ENCODE data around the gene JPT1. TPM values are rescaled to one million over a fixed set of nuclear protein-coding genes. Genes with fewer than 3 reads are reported as not detected.

The JPT1 gene
- total and polyA plus RNA-seq, 4 donors: 35.1 to 140 (median 97.1) TPM

- H3K9ac ChIP-seq (ENCODE audit: insufficient read depth in 1 of 2, low read length in 2 of 2): no peak overlapping the region
- TF ChIP-seq, protein P1, sequence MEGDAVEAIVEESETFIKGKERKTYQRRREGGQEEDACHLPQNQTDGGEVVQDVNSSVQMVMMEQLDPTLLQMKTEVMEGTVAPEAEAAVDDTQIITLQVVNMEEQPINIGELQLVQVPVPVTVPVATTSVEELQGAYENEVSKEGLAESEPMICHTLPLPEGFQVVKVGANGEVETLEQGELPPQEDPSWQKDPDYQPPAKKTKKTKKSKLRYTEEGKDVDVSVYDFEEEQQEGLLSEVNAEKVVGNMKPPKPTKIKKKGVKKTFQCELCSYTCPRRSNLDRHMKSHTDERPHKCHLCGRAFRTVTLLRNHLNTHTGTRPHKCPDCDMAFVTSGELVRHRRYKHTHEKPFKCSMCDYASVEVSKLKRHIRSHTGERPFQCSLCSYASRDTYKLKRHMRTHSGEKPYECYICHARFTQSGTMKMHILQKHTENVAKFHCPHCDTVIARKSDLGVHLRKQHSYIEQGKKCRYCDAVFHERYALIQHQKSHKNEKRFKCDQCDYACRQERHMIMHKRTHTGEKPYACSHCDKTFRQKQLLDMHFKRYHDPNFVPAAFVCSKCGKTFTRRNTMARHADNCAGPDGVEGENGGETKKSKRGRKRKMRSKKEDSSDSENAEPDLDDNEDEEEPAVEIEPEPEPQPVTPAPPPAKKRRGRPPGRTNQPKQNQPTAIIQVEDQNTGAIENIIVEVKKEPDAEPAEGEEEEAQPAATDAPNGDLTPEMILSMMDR (IDR thresholded peaks at IDR 0.05; ENCODE audit: control extremely low read depth, extremely low read depth): no peak
- no peak overlapping the region for H3K4me3 ChIP-seq
- no peak for DNase-seq
- H3K4me1 ChIP-seq (ENCODE audit: control insufficient read depth in 5 of 5, insufficient read depth in 5 of 5, low read length in 5 of 5): peaks cover 0 to 12% (median 11%) of the 10 kb centered on the region in 5 donors
- WGBS, 2 donors: 96 to 97% methylated on average over 7 of the region's 7 CpGs
- H3K9me3 ChIP-seq (ENCODE audit: control insufficient read depth in 4 of 4, insufficient read depth in 3 of 4, low read length in 3 of 4): peaks cover 0 to 6% (median 0%) of the 10 kb centered on the region in 4 donors
- ATAC-seq (ENCODE audit: insufficient read depth, low FRiP score): no peak
- H3K27ac ChIP-seq (ENCODE audit: low read depth in 1 of 2, low read length in 1 of 2): no peak overlapping the region
- H3K36me3 ChIP-seq (ENCODE audit: control insufficient read depth in 4 of 4, insufficient read depth in 4 of 4, low read length in 4 of 4): peaks cover 0 to 20% (median 14%) of the 10 kb centered on the region in 4 donors
- H3K27me3 ChIP-seq (ENCODE audit: control insufficient read depth in 3 of 3, insufficient read depth in 3 of 3, low read length in 2 of 3): no peaks in the 10 kb centered on the region
These were observed 56.4 kb downstream of the JPT1 start for GRCh38 chr17:75097865-75098264.

DNA sequence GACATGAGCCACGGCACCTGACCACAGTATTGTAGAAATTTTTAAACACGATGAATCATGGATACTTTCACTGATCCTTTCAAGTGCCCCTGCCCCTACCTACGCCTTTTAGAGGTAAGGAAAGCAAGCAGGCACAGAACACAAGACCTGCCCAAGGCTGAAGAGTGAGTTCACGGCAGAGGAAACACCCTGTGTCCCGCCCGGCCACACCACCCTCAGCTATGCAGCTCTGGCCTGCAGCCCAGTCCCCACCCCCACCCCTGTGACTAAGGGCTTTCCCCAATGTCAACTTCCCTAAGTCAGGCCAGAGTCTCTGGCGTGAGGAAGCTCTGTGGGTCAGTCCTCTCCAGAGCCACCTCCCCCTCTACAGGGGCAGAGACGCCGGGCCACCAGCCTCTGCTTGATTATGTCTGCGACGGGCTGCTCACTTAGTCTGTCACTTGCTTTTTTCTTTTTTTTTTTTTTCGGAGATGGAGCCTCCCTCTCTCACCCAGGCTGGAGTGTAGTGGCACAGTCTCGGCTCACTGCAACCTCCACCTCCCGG lies 58.2 kb downstream of the JPT1 start:
- DNase-seq: peak; percentile 69 to 85 (median 80)
- Histone ChIP-seq H3K9ac (ENCODE audit: insufficient read depth in 1 of 2, low read length in 2 of 2) (no peak overlapping the region), H3K36me3 (ENCODE audit: control insufficient read depth in 4 of 4, insufficient read depth in 4 of 4, low read length in 4 of 4) (peaks cover 0 to 20% (median 14%) of the 10 kb centered on the region in 4 donors), H3K4me1 (ENCODE audit: control insufficient read depth in 5 of 5, insufficient read depth in 5 of 5, low read length in 5 of 5) (peaks cover 0 to 26% (median 16%) of the 10 kb centered on the region in 5 donors), H3K4me3 (no peak overlapping the region), H3K9me3 (ENCODE audit: control insufficient read depth in 4 of 4, insufficient read depth in 3 of 4, low read length in 3 of 4) (peaks cover 0 to 6% (median 0%) of the 10 kb centered on the region in 4 donors), H3K27me3 (ENCODE audit: control insufficient read depth in 3 of 3, insufficient read depth in 3 of 3, low read length in 2 of 3) (no peaks in the 10 kb centered on the region), H3K27ac (ENCODE audit: low read depth in 1 of 2, low read length in 1 of 2) (peak overlapping the region in 1 of 2 donors; percentile 57)
- TF ChIP-seq, protein P1 (IDR thresholded peaks at IDR 0.05; ENCODE audit: control extremely low read depth, extremely low read depth): no peak
- peak; percentile 85 for ATAC-seq (ENCODE audit: insufficient read depth, low FRiP score)
- WGBS, 2 donors: 18 to 24% methylated on average over 14 of the region's 14 CpGs

GRCh38 chr17:75094871-75095399 lies 59.4 kb downstream of the JPT1 start:
- TF ChIP-seq, protein P1 (IDR thresholded peaks at IDR 0.05; ENCODE audit: control extremely low read depth, extremely low read depth): no peak
- Histone ChIP-seq H3K27ac (ENCODE audit: low read depth in 1 of 2, low read length in 1 of 2) (peak overlapping the region in 1 of 2 donors; percentile 76), H3K27me3 (ENCODE audit: control insufficient read depth in 3 of 3, insufficient read depth in 3 of 3, low read length in 2 of 3) (no peaks in the 10 kb centered on the region), H3K4me1 (ENCODE audit: control insufficient read depth in 5 of 5, insufficient read depth in 5 of 5, low read length in 5 of 5) (peaks cover 0 to 33% (median 21%) of the 10 kb centered on the region in 5 donors), H3K4me3 (no peak overlapping the region), H3K9me3 (ENCODE audit: control insufficient read depth in 4 of 4, insufficient read depth in 3 of 4, low read length in 3 of 4) (peaks cover 0 to 2% (median 0%) of the 10 kb centered on the region in 4 donors), H3K36me3 (ENCODE audit: control insufficient read depth in 4 of 4, insufficient read depth in 4 of 4, low read length in 4 of 4) (peaks cover 0 to 13% (median 11%) of the 10 kb centered on the region in 4 donors), H3K9ac (ENCODE audit: insufficient read depth in 1 of 2, low read length in 2 of 2) (no peak overlapping the region)
- 76 to 82% methylated on average over 16 of the region's 16 CpGs for WGBS, 2 donors
- ATAC-seq (ENCODE audit: insufficient read depth, low FRiP score) (no peak), DNase-seq (no peak)

All from lung (tissue), 12 donors.